ENCODE results near the gene HPSE2. TPM values are rescaled to one million over a fixed set of nuclear protein-coding genes. Genes with fewer than 3 reads are reported as not detected.
A peak's percentile ranks its signal among the peaks of the same experiment; 100 is the strongest.

HPSE2 gene
- total RNA-seq, 1 experiment from 2014 or later, result 0.05 TPM

DNA sequence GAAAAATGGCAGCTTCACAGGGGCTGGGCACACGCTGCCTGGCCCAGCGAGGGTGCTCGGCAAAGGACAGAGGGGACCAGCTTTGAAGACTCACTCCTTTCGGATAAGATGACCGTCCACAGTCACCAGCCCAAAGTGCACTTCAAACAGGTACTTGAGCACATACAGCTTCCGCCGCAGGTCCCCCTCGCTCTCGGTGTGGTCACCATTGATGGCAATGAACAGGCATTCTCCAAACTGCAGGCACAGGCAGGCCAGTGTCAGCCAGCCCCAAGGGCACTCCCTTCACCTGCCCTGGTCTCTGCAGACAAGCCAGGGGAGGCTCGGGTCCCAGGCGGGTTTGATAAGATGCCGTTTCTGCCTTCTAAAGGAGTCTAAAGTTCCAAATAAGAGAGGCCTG is 800.5 kb downstream of the HPSE2 start (continued):
- TF ChIP-seq EGR1 (IDR thresholded peaks at IDR 0.05; ENCODE audit: low read depth) (no peak), EZH2phosphoT487 (IDR thresholded peaks at IDR 0.05; ENCODE audit: borderline replicate concordance) (no peak), YY1 (IDR thresholded peaks at IDR 0.05; ENCODE audit: extremely low read depth, insufficient replicate concordance, low read depth, low read length) (no peak)

DNA sequence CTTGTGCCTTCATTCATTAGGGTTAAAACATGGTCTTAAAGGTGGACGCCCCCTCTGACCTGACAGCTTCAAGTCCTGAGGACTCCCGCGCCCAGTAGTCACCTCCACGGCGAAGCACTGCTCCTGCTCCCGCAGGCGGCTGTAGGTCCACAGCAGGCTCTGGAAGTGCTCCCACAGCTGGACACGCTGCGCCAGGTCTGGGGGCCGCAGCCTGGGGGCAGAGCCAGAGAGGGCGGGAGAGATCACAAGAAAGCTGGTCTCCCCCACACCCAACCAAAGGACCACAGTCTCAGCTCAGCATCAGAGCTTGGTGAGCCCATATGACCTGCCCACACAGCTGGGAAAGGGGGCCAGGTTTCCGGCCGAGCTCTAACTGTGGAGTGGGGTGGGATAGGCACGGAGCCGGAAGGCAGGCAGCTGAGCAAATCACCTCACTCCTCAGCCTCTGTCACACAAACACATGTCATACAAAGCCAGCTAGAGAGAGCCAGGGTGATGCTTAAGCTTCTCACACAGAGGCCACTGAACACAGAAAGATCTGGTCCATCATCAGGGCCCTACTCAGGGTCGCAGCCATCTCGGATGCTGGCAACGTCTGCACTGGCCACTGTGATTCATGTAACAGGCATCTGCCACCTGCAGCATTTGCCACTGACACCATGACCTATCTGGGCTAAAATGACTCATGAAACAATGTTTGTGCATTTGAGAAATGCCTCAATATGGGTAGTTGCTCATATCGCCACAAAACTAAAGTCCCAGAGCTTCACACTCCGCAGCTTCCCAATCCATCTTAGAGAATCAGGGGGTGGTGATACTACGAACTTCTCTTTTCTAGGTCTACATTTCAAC is 801.5 kb downstream of the HPSE2 start:
- H3K9me3 ChIP-seq (ENCODE audit: control insufficient read depth in 1 of 2, insufficient read depth in 1 of 2, low read depth in 1 of 2, low read length in 2 of 2), result no peaks in the 10 kb centered on the region
- H3K9ac ChIP-seq (ENCODE audit: low read length), result no peak overlapping the region
- H2AFZ ChIP-seq (ENCODE audit: low read depth, low read length, poor library complexity, severe bottlenecking), result no peak overlapping the region
- no peaks in the 10 kb centered on the region for H4K20me1 ChIP-seq (ENCODE audit: insufficient read depth)
- no peak overlapping the region for H3K27ac ChIP-seq (ENCODE audit: low read depth, low read length)
- no peak for TF ChIP-seq TCF7L2 (IDR thresholded peaks at IDR 0.05; ENCODE audit: borderline replicate concordance, extremely low read depth, insufficient read depth, insufficient read length)
- TF ChIP-seq JUND (IDR thresholded peaks at IDR 0.05), result peak; percentile 20; the same call in 1 of the 2 replicates
- TF ChIP-seq FOSL1 (IDR thresholded peaks at IDR 0.05; ENCODE audit: low read depth), result 0 out of 2 replicates have a peak, but pooled peaks have one; percentile 24
- no peak for TF ChIP-seq ZNF274 (IDR thresholded peaks at IDR 0.05; ENCODE audit: low read depth, low read length)
- TF ChIP-seq CBX3 (IDR thresholded peaks at IDR 0.05; ENCODE audit: low read depth), result no peak
- H3K36me3 ChIP-seq (ENCODE audit: control insufficient read depth in 1 of 2, insufficient read depth in 2 of 2, low read length in 2 of 2), result peaks cover 19 to 35% of the 10 kb centered on the region in 2 experiments; a peak in 3 of 4 replicates
- POLR2A ChIA-PET, result no interaction called here
- H3K9me2 ChIP-seq (ENCODE audit: insufficient read depth), result no peaks in the 10 kb centered on the region
- CTCF ChIA-PET, result interaction anchor here (1.4 to 3.8 kb wide), 2 partner anchors 9 to 11 kb away, joined by 3 to 22 read pairs; no protein-coding TSS in a partner anchor
- peak overlapping the region; percentile 14; the same call in 1 of the 2 replicates for H3K4me2 ChIP-seq (ENCODE audit: low read length)
- RAD21 ChIA-PET (ENCODE audit: low non-redundant PET in 1 of 2, low total read pairs in 2 of 2, uncharacterized antibody in 2 of 2, unreplicated experiment in 2 of 2), result interaction anchor here in 1 of 2 experiments (1.0 kb wide), 1 partner anchor 9 kb away, joined by 3 read pairs; no protein-coding TSS in a partner anchor
- DNase-seq (ENCODE audit: low read depth, low spot score) (no peak), ATAC-seq (peak; percentile 73)
- H3K4me1 ChIP-seq (ENCODE audit: control insufficient read depth in 1 of 2, insufficient read depth in 2 of 2, low read length in 2 of 2), result peaks cover 0 to 12% of the 10 kb centered on the region in 2 experiments; a peak in 3 of 4 replicates
- BruUV-seq (replicated peaks), result no TSS peak
- H3K27me3 ChIP-seq (ENCODE audit: insufficient read depth, low read length), result no peaks in the 10 kb centered on the region
- H3K79me2 ChIP-seq (ENCODE audit: insufficient read depth, low read length), result no peaks in the 10 kb centered on the region
- intact Hi-C loops (cut with micrococcal nuclease), result no loop called here
- H3K4me3 ChIP-seq (replicated peaks in 1 of 2; ENCODE audit: low read depth in 1 of 2, low read length in 2 of 2), result no peak overlapping the region

Measured in HCT116 (cell line).